Pons (tissue), 1 donor: Measurements from ENCODE around the gene PCNX3.

Experiments used
- DNase-seq: peaks from one replicate; pipeline ENCODE4 v3.0.0-alpha.2; 2016; ENCODE audit warnings: low spot score

The PCNX3 gene

GRCh38 chr11:65615229-65615949 is at the start of gene PCNX3:
TSS of gene PCNX3 (plus strand) at chr11:65615776. CDS start at chr11:65616312, 536 bp downstream.
- peak; percentile 100 for DNase-seq

- no peak for DNase-seq
Measured at GRCh38 chr11:65569164-65569972, 46.2 kb upstream of the PCNX3 start.

GRCh38 chr11:65569973-65570918 is 45.3 kb upstream of the PCNX3 start, which contains the start of gene ZNRD2:
TSS of gene ZNRD2 (plus strand) at chr11:65570477. CDS start at chr11:65570492, 15 bp downstream.
- peak; percentile 97 for DNase-seq

DNA sequence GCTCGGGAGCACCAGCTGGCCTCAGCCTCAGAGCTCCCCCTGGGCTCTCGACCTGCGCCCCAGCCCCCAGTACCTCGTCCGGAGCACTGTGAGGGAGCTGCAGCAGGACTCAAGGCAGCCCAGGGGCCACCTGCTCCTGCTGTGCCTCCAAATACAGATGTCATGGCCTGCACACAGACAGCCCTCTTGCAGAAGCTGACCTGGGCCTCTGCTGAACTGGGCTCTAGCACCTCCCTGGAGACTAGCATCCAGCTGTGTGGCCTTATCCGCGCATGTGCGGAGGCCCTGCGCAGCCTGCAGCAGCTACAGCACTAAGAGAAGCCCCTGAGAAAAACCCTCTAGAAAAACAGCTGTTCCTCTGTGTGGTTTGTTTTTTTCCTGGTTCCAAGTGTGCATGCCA is 44.2 kb upstream of the PCNX3 start:
- no peak for DNase-seq

- DNase-seq: no peak
Measured at GRCh38 chr11:65571940-65572339, 43.6 kb upstream of the PCNX3 start.

GRCh38 chr11:65572356-65573051 is 43.1 kb upstream of the PCNX3 start, which contains the start of gene FAM89B:
TSS of gene FAM89B (plus strand) at chr11:65572538. CDS start at chr11:65572670, 132 bp downstream.
- peak; percentile 84 for DNase-seq

DNA sequence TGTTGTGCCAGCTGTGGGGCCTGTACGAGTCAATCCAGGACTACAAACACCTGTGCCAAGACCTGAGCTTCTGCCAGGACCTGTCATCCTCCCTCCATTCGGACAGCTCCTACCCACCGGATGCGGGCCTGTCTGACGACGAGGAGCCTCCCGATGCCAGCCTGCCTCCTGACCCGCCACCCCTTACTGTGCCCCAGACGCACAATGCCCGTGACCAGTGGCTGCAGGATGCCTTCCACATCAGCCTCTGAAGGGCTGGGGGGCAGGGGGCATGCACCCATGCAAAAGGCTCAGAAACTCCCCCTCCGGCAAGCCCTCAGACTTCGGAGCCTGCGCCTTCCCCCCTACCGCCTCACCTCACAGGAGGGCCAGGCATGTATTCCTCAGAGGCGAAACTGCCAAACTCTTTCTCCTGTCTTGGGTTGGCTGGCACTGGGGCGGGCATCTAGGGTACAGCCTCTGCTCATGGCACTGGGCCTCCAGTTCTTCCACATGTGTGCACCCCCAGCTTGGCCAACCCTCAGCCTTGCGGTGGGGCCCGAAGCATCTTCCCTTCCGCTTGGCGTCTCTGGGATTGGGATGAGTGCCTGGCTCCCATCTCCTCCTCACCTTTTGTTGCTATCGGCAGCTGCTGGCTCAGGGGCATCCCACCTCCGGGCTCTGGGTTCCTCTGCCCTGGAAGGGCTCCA is 42.0 kb upstream of the PCNX3 start:
- no peak for DNase-seq

DNA sequence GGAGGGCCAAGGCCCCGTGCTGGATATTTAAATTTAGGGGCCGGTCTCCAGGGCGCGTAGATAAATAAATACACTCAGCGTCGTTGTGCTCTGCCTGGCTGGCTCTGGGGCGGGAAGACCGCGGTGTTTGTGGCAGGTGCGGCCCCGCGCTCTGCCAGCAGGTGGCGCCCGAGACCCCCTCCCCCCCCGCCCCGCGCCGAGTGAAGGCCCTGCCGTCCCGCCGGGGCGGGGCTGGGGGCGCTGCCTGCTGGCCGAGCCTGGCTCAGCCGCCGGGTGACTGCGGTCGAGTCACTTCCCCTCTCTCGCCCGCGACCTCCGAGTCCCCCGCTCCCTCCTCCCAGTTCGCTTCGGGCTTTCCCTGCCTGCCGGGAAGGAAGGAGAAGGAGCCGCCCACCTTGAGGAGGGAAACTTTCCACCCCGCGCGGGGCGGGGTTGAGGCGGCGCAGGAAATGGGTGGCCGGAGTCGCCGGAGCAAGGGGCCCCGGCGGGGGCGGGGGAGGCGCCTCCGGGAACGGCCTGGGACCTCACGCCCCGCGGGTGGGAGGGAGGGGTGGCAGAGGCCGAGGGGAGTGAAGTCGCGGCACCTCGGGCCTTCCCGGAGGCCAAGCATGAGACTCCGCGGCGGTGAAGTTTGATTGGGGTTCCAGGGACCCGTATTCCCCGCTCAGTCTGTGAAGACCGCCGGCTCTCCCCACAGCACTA is 41.3 kb upstream of the PCNX3 start:
- DNase-seq: peak; percentile 74

GRCh38 chr11:65574811-65575567 is 40.6 kb upstream of the PCNX3 start:
- no peak for DNase-seq

GRCh38 chr11:65575568-65576231 is 39.9 kb upstream of the PCNX3 start, which contains the start of gene EHBP1L1:
TSS of gene EHBP1L1 (plus strand) at chr11:65576053. CDS start at chr11:65576303, 250 bp downstream.
- DNase-seq: no peak

GRCh38 chr11:65576232-65576866 is 39.2 kb upstream of the PCNX3 start:
- DNase-seq: no peak

GRCh38 chr11:65576867-65577755 is 38.5 kb upstream of the PCNX3 start:
- DNase-seq: no peak

DNA sequence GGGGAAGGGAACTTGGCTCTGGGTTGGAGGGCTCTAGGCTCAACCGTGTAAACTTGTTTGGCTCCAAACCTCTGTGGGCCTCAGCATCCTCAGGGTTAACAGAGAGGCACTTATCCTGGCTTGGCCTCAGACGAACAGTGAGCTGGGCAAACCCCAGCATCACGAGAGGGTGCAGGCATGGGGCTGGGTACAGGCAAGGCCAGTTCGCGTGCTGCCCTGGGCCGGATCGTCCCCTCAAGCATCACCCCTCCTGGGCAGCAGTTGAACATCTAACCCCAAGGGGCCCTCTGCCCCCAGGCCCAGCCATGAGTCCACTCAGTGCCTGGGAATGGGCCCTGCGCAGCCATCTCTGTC is 37.8 kb upstream of the PCNX3 start:
- DNase-seq: no peak

GRCh38 chr11:65578134-65578533 is 37.4 kb upstream of the PCNX3 start:
- DNase-seq: no peak

DNA sequence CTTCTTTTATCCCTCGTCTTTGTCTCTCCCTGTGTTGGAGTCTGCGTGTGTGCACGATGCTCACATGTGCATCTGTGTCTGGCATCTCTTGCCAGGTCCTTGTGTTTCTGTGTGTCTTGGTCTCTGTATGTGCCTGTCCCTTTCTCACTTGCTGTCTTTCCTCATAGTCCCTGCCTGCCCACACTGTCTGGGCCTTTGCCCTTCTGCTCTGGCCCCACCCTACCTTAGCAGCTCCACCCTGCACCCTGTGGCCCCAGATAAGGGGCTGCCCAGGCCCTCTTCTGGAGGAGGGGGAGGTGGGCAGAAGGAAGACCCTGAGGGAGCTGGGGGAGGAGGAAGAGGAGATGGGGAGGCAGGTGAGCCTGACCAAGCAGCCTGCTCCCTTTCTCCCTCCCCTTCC is 36.9 kb upstream of the PCNX3 start:
- DNase-seq: no peak

DNA sequence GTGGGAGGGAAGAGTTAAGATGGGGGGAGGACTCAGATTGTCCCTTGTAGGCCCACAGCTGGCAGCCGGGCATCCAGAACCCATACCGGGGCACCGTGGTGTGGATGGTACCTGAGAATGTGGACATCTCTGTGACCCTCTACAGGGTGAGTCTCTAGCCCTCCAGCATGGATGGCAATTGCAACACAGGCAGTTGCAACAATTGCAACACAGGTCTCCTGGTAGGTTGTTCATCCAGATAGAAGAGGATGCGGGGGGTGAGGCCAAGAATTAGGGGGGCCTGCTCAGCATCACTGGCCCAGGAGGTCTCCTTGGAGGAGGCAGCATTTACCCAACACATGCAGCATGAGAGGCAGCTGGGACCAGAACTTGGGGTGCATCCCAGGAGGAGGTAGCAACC is 36.3 kb upstream of the PCNX3 start:
- DNase-seq: no peak

DNA sequence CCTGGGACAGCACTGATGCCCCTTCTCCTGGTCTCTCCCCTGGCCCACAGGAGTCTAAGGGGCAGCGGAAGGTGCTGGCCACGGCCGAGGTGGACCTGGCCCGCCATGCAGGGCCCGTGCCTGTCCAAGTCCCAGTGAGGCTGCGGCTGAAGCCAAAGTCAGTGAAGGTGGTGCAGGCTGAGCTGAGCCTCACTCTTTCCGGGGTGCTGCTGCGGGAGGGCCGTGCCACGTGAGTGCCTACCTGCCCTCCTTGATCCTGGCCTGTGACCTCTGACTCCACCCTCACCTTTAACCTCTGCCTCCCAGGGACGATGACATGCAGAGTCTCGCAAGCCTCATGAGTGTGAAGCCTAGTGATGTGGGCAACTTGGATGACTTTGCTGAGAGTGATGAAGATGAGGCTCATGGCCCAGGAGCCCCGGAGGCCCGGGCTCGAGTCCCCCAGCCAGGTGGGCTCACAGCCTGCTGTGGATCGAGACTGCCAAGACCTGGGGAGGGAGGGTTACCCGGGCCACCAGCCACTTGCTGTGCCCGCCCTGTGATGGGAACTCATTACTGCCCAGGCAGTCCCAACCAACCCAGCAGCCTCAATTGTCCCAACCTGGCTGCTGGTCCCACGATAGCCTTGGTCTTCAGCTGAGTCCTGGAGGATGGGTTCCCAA is 35.4 kb upstream of the PCNX3 start:
- no peak for DNase-seq
